Mucosa of descending colon (tissue), 3 donors: ENCODE data around the gene IL4R. TPM values are rescaled to one million over a fixed set of nuclear protein-coding genes. Genes with fewer than 3 reads are reported as not detected.
A peak's percentile ranks its signal among the peaks of the same experiment; 100 is the strongest.
"Not testable (repeated sequence)": the region's sequence is repeated elsewhere in the genome, so short reads cannot be mapped to it uniquely, and the experiment has no call there.

Experiments
- ATAC-seq: fragments of 200-7000 bp; cut with Tn5 transposase; one replicate; pipeline ENCODE4 v1.9.1; 2020; ENCODE audit warnings: mild to moderate bottlenecking, moderate library complexity
- DNase-seq, 3 donors: peaks; one replicate each; pipeline ENCODE4 v3.0.0-alpha.2; 2020
- H3K36me3 ChIP-seq: fragments of 200-600 bp; one replicate; pipeline ENCODE4 v1.8.0; 2021; ENCODE audit warnings: low read depth, mild to moderate bottlenecking
- H3K4me1 ChIP-seq: fragments of 200-600 bp; one replicate; pipeline ENCODE4 v1.8.0; 2021; ENCODE audit warnings: low read depth, mild to moderate bottlenecking
- H3K4me3 ChIP-seq: fragments of 200-600 bp; one replicate; pipeline ENCODE4 v1.8.0; 2021; ENCODE audit warnings: mild to moderate bottlenecking
- H3K9me3 ChIP-seq: fragments of 200-600 bp; one replicate; pipeline ENCODE4 v1.8.0; 2021; ENCODE audit warnings: mild to moderate bottlenecking
- intact Hi-C, 2 donors: fragments of 100-400 bp; cut with DNase I in 1 of 2; cut with micrococcal nuclease in 1 of 2; formaldehyde crosslinking; loops; one replicate each; pipeline versions ENCODE4 v1.11.0 to v1.11.1; 2022; cut with DNase I, micrococcal nuclease
- total RNA-seq, 3 donors: library from RNA; stranded (reverse); fragmentation: NEBNext Ultra II Directional in 2 of 3; extraction: Animal tissue kit (Norgen Biotek cat#: 25700) in 2 of 3; gene quantifications; one replicate each; pipeline versions ENCODE4 v1.2.1 to v1.2.4, GENCODE V29; 2021 to 2023
- TF ChIP-seq, protein P1 (sequence below): fragments of 200-600 bp; IDR thresholded peaks from one replicate; pipeline ENCODE4 v1.8.0; 2022; ENCODE audit warnings: antibody characterized with exemption, mild to moderate bottlenecking
- donor health status: DM: no; HTN: no; CAD: no; lungs with moderate emphysema.
- donor health status: DM: no; HTN: no; CAD: no.
- donor health status: DM: no; HTN: yes; CAD: no.

The IL4R gene
- total RNA-seq, 3 donors from 2014 or later, result 131 to 207 (median 164) TPM

DNA sequence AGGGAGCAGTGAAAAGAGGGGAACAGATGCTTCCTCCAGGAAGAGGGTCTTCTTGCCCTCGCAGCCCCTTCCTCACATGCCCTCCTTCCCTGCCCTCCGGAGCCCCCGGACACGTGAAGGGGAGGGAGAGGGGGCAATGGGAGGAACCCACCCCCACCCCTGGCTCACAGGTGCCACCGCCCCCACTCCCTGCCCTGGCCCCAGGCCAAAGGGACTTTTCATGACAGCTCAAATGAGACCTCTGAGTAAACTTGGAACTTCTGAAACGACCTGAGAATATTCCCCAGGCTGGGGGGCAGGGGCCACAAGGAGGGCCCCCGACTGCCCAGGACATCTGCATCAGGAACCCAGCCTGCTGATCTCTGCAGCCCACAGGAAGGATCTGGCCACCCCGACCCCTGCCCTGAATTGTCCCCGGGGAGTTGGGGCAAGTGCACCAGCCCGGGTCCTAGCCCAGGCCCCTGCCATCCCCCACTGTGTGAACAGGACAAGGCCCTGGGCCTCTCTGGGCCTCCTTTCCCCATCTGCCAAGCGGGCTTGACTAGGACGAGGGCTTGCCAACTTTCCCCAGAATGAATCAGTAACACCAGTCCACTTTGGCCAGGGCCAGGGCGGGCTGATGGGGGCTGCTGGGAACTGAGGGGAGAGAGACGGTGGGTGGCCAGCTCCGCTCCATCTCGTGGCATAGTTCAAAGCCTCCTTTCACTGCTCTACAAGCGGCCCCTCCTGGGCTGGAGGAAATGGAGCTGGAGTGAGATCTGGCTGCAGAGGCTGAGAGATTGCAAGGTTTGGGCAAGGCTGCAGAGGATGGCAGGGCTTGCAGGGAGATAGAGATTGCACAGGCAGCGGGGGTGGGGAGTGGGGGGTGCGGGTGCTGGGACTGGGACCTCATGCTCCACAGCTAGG, 92.0 kb downstream of the IL4R start:
- ATAC-seq (no peak), DNase-seq (no peak)
- H3K36me3 ChIP-seq, result no peaks in the 10 kb centered on the region
- TF ChIP-seq, protein P1, sequence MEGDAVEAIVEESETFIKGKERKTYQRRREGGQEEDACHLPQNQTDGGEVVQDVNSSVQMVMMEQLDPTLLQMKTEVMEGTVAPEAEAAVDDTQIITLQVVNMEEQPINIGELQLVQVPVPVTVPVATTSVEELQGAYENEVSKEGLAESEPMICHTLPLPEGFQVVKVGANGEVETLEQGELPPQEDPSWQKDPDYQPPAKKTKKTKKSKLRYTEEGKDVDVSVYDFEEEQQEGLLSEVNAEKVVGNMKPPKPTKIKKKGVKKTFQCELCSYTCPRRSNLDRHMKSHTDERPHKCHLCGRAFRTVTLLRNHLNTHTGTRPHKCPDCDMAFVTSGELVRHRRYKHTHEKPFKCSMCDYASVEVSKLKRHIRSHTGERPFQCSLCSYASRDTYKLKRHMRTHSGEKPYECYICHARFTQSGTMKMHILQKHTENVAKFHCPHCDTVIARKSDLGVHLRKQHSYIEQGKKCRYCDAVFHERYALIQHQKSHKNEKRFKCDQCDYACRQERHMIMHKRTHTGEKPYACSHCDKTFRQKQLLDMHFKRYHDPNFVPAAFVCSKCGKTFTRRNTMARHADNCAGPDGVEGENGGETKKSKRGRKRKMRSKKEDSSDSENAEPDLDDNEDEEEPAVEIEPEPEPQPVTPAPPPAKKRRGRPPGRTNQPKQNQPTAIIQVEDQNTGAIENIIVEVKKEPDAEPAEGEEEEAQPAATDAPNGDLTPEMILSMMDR, result no peak
- H3K9me3 ChIP-seq, result no peaks in the 10 kb centered on the region
- intact Hi-C loops, result no loop called here
- H3K4me1 ChIP-seq, result no peaks in the 10 kb centered on the region
- H3K4me3 ChIP-seq, result no peak overlapping the region

DNA sequence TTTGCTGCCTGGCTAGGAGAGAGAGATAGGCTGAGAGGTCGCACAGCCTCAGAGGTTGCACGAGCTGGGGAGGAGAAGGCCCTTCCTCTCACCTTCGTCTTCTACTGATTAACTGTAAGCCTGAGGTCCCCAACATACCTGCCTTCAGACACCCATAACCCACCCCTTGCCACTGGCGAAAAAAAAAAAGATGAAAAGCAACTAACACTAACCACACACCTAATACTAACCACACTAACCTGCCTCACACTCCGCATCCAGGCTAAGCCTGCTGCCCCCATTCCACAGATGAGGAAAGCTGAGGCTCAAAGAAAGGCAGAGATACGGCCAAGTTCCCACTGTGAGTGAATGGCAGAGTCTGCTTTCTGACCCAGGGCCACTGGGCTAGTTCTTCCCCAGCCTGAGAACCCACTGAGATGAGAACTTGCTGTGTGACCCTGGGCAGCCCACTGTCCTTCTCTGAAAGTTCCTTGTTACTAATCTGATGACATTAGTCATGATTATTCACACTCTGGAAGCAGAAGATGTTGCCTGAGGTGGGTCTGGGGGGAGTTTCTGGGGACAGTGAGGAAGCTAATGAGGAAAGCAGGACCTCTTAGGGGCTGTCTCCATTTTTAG, 92.8 kb downstream of the IL4R start:
- TF ChIP-seq, protein P1, result no peak

DNA sequence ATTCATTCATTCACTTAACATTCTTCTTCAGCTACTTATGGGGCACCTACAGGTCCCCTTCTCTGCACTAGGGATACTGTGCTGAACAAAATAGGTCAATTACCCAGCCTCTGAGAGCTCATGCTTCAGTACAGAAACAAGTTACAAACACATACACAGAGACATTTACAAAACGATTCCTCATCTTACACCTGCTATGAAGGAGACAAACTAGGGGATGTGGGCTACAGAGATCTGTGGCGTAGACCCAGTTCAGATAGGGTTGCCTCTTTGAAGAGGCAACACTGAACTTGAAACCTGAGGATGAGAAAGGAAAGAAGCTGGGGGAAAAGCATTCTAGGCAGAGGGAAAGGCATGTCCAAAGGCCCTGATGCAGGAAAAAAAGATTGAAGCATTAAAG, 93.4 kb downstream of the IL4R start:
- no peak overlapping the region for H3K4me3 ChIP-seq
- intact Hi-C loops, result no loop called here
- no peaks in the 10 kb centered on the region for H3K36me3 ChIP-seq
- no peak for DNase-seq
- ATAC-seq, result no peak
- no peaks in the 10 kb centered on the region for H3K9me3 ChIP-seq
- no peaks in the 10 kb centered on the region for H3K4me1 ChIP-seq
- TF ChIP-seq, protein P1, result no peak

More for the DNA sequence above, 92.8 kb downstream of the IL4R start:
- Histone ChIP-seq H3K4me3 (no peak overlapping the region), H3K36me3 (no peaks in the 10 kb centered on the region), H3K9me3 (no peaks in the 10 kb centered on the region), H3K4me1 (no peaks in the 10 kb centered on the region)
- DNase-seq, result no peak
- no peak for ATAC-seq
- intact Hi-C loops, result no loop called here

DNA sequence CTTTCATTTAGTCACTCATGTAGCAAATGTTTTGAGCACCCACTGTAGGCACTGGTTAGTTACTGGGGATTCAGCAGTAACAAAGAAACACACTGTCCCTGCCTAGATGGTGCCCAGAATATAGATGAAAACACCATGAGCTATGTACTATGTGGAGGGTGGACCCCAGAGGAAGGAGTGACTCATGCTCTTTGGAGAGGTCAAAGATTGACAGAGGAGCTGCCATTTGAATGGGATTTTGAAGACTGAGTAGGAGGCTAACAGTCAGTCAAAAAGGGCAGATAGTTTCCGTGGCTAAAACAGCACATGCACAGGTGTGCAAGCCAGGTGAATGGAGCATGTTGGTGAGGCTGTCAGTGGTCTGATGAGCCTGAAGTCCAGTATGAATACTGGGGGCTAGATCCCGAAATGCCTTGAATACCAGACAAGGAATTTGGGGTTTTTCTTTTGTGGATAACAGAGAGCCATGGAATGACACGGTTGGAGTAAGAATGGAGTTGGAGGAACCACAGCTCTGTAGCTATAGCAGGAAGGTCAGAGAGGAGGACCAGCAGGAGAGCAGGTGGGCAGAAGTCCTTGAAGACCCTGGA, 94.3 kb downstream of the IL4R start:
- no peaks in the 10 kb centered on the region for H3K4me1 ChIP-seq
- H3K36me3 ChIP-seq, result no peaks in the 10 kb centered on the region
- DNase-seq, result no peak
- peak; percentile 38 for ATAC-seq
- intact Hi-C loops, result no loop called here
- no peaks in the 10 kb centered on the region for H3K9me3 ChIP-seq
- no peak overlapping the region for H3K4me3 ChIP-seq
- TF ChIP-seq, protein P1, result no peak

DNA sequence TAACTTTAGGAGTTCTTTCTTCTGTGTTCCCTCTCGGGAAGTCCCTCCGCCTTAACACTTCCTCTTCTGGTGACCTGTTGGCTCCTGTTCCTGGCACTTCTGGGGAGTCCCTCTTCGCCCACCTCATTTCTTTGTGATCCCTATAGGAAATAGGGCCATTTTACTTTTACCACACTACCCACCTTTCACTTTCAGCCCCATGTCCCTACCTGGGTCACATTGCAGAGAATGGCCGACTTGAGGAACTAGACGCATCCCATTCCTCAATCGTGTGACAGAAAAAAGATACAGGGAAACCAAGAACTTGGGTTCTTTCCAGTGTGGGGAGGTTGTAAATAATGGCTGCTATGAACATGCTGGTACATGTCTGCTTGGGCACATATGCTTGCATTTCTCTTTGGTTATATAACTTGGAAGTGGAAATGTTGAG, 94.8 kb downstream of the IL4R start:
- TF ChIP-seq, protein P1, result no peak
- ATAC-seq (no peak), DNase-seq (no peak)
- no peak overlapping the region for H3K4me3 ChIP-seq
- no peaks in the 10 kb centered on the region for H3K4me1 ChIP-seq
- H3K9me3 ChIP-seq, result no peaks in the 10 kb centered on the region
- no peaks in the 10 kb centered on the region for H3K36me3 ChIP-seq
- intact Hi-C loops, result no loop called here

DNA sequence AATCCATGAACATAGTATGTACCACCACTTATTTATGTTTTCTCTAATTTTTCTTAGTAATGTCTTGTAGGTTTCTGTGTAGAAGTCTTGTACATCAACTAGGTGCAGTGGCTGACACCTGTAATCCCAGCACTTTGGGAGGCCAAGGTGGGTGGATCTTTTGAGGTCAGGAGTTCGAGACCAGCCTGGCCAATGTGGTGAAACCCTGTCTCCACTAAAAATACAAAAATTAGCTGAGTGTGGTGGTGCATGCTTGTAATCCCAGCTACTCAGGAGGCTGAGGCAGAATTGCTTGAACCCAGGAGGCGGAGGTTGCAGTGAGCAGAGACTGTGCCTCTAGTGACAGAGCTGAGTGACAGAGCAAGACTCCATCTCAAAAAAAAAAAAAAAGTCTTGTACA, 96.2 kb downstream of the IL4R start:
- DNase-seq, ATAC-seq, H3K4me3 ChIP-seq, intact Hi-C loops, H3K4me1 ChIP-seq, H3K9me3 ChIP-seq, H3K36me3 ChIP-seq: not testable (repeated sequence)
